GM15510 (cell line): ENCODE measurements around the gene ANKS1B.

Experiments used
- POLR2A ChIP-seq: IDR thresholded peaks from 3 replicates; pipeline ENCODE4 v1.6.1; 2011; ENCODE audit warnings: borderline replicate concordance; ENCODE audit not compliant: insufficient read length; ENCODE audit errors: extremely low read depth

Gene ANKS1B

DNA sequence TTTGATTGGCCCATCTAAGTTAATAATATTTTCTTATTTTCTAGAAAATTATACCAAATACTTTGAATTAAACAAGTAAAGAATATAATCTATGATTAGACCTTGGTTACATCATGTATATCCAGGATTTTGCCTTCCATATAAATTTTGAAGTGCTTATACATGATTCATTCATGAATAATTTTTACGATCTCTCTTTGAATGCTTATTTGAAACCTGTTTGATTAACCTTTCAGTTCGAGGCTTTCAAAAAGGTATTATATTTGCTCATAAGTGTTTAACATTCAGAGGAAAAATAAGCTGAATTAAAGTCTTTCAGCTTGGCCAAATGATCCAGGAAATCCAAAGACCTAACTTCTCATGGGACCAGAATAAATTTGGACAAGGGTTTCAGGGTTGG lies 832.4 kb downstream of the ANKS1B start:
- no peak for TF ChIP-seq POLR2A

DNA sequence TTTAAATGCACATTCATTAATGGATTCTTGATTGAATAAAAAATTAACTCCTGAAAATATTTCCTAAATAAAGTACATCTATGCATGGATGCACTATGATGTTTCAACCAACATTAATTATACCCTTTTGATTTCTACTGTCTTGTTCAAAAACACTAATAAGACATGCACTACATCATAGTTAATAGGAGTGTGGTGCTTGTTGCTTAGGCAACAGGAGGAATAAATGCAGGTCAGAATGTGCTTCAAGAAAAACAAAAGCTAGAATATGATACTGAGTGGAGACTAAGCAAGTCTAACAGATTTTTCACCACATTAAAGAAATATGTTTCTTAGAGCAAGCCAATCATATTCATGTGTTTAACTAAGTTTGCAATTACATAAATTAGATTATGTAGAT lies 833.0 kb downstream of the ANKS1B start:
- no peak for TF ChIP-seq POLR2A

DNA sequence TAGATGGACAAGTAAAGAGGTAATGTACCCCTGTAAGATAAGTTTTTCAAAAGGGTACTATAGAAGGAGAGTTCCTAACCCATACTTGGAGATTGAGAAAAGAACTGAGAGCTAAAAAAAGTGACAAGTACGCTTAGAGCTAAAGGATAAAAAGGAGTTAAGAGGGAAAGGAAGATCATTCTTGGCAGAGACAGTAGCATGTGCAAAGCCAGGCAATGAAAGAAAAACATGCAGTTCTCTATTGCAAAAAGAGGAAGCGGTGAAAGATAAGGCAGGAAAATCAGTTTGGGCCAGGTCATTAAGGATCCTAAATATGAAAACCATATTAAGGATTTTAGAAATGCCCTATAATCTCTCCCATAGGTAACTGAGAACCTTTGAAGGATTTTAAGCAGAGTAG lies 837.6 kb downstream of the ANKS1B start:
- TF ChIP-seq POLR2A: no peak

DNA sequence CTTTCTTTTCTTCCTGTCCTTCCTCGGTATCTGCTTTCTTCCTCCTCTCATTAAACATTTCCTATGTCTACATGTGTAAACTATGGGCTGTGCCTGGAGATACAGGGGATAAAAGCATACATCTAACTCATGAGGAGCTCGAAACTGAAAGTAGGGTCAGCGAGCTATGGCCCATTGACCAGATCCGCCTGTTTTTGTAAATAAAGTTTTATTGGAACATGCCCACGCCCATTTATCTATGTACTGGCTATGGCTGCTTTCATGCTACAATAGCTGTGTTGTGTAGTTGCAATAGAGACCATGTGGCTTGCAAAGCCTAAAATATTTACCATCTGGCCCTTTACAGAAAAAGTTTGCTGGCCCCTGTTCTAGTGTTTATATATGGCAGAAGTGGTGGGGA lies 838.0 kb downstream of the ANKS1B start:
- no peak for TF ChIP-seq POLR2A

DNA sequence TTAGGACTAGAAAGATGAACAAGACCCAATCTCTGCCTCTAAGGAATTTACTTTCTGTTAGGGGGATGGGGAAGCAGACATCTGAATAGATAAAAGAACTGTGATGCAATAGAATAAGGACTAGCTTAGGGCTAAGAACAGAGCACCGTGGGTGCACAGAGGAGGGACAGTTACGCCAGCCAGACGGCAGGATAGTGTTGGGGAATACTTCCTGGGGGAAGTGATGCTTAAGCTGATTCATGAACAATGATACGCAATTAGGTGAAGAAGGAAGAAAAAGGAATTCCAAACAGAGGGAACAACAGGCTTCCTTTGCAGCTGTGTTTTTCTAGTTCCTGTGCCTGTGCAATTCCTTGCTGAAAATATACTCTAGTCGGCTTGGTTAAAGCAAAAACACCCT lies 838.6 kb downstream of the ANKS1B start:
- no peak for TF ChIP-seq POLR2A

DNA sequence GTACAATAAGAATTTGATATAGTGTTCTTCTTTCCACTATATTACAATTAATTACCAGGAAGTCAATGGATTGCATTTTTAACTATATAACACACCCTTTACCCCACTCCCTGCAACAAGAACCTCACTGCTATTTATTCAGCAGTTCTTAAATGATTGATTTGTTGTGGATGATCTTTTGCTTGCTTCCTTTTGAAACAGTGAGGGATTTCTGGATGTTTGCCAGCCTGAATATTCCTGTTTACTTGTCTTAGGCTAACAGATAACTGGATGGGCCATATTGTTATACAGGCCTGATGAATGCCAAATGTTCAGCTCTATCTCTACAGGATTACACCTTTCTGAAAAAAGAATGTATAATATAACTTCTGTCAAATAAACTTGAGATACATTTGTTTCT lies 842.1 kb downstream of the ANKS1B start:
- no peak for TF ChIP-seq POLR2A

DNA sequence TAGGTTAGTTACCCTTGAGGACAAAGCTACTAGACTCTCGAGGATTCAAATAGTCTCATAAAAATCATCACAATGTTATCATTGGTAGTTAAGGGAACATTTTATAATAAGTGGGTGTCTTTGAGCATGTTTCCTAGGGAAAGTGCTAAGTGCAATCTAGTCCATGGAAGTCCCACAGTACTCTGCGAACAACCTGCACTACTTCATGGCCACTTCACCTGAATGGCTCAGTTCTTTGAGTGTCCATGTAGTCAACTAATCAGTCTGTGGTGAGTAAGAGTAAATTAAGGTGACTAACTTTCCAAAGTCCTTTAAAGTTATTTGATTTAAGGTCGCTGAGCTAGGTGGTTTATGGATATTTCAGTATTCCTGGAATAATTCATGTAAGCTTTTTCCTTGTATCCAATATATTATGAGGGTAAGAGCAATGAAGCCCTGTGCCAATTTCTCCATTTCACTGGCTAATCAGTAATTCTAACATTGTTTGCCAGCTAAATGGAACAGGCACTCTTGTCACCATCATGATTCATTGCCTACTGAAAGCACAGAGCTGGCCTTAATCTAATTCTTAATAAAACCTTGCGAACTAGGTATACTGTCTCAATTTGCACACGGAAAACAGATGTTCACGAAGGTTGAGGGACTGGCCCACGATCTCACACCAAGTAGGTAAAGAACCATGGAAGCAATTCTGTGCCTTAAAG lies 844.6 kb downstream of the ANKS1B start:
- no peak for TF ChIP-seq POLR2A

DNA sequence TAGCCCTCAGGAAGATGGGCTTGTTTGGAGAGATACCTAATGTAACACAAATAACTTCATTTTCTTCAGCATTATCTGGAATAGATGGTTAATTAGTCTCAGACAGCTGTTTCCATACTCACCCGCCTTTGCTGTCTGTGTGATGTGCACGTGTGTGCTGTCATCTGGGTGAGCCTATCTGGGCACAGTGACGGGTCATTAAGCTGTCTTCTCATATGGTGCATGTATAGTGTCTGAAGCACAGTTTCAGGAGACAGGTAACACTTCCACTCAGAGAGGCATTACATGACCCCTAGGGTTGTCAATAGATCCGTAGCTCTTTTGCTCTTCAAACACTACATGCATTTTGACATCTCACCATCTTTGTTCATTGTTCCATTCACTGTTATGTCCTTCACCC lies 846.3 kb downstream of the ANKS1B start:
- TF ChIP-seq POLR2A: no peak

DNA sequence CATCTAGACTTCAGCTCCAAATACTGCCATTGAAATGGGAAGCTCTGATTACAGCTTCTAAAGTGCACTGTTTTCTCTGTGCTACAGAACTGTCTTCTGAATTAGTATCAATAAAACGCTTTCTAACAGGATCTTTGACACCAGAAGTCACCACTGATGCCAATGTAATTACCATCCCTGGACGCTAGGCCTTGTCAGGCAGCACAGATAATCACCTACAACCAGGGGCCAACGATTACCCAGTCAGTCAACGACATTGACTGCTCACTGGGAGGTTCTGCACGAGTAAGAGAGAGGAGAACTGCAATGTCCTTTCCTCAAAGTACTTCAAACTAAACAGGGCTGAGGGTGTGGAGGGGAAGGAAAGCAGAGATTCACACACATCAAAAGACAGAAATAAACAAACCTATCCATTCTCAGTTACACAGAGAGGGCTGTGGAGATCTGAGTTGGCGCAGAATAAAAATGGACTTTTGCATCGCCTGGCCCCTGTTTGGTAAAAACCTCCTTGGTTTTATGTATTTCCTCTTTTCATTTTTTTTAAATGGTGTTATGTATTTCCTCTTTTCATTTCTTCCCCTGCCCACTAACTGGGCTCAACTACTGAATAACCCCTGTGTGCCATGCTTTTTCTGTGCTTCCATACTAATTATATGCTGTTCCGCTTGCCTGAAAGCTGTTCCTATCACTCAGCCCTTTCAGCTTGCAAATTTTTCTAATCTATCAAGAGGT lies 847.4 kb downstream of the ANKS1B start:
- no peak for TF ChIP-seq POLR2A

DNA sequence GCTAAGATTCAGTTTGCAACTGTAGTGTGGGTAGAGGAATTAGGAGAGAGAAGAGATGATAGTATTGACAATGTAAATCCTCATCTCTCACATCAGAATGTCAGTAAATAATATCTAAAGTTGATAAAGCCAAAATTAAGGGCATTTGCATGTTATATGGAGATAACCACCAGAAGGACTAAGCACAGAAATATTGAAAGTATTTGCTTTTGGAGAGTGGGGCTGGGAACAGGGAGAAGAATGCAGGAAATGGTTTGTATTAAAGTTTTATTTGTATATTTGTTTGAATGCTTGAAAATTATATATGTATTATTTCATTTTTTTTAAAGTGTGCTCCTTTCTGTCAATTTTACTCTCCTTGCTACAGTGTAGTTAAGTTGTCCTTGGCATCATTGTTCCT lies 848.2 kb downstream of the ANKS1B start:
- TF ChIP-seq POLR2A: no peak

DNA sequence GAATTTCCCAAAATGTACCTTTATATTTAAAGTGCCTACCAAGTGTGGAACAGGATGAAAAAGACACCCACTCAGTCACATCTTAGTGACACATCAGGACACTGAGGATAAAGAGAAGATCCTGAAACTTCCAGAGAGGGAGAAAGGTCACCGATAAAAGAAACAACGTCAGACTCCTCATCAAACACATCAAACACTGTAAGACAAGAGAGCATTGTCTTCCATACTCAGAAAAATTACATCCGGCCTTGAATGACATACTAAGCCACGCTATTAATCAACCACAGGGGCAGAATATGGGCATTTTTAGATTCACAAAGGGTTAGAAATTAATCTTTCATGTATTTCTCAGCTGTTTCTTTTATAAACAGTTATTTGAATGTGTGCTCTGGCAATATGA lies 849.4 kb downstream of the ANKS1B start:
- TF ChIP-seq POLR2A: no peak

DNA sequence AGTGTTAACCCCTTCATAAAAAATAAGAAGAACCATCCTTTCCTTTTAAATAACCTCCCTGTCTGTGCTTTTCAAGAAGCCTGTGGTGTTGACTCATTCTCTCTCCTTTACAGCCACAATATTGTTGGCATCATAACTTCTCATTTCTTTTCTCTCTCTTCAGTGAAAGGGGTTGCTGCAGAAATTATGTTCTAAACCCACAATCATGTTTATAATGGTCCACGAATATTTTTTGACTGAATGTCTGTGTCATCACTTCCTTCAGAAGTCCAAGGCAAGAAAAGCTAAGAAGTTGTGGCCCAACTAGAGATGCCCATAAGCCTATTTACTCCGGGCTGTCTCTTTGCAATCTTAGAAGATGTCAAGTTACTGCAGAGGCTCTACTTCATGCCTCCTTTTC lies 851.3 kb downstream of the ANKS1B start:
- no peak for TF ChIP-seq POLR2A

DNA sequence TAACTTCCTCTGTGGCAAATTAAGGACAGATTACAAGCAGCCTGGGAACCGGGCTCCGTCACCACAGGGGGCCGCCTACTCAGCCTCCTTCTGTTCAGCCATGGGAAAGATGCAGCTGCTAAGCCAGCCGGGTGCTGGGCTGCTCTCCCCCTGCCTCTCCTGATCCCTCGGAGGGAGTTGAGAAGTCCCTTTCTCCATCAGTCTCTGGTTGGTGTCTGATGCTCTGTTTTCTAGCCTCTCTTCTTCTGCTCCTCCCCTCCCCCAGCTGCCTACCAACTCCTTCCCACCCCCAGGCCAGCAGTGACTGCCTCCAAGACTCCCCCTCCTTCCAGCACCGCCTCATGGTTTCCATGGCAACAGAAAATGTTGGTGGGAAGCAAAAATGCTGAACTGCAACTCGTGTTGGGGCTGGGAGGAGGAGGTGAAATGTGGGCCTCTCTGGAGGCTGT lies 853.0 kb downstream of the ANKS1B start:
- TF ChIP-seq POLR2A: no peak

DNA sequence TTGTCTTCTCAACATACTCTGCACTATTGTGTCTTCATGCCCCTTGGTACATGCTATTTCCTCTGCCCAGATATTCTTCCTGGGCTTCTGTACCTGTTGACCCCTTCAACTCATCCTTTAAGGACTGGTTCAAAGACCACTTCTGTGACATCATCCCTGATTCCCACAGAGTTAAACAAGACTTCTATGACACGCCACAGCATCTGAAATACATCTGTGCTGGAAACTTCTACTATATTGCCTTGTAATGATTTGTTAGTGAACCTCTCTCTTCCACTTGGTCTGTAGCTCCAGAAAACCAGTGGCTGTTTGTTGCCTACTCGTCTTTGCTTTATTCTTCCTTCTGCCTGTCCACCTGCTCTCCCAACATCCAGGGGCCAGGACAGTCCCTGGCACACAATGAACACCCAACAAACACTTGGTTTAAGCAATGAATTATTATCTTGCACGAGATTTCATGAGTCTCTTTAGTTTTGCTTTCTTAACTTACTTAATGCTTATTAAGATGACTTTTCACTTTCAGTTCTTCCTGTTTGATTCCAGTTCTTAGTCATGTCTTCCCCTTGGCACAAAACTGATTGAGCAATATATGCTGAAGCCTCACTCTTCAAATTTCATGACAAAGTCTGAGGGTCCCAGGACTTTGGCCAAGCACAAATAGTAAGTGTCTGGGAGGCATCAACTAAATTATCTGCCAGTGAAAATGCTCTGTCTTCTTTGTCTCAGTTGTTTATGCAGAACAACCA lies 853.8 kb downstream of the ANKS1B start:
- no peak for TF ChIP-seq POLR2A

DNA sequence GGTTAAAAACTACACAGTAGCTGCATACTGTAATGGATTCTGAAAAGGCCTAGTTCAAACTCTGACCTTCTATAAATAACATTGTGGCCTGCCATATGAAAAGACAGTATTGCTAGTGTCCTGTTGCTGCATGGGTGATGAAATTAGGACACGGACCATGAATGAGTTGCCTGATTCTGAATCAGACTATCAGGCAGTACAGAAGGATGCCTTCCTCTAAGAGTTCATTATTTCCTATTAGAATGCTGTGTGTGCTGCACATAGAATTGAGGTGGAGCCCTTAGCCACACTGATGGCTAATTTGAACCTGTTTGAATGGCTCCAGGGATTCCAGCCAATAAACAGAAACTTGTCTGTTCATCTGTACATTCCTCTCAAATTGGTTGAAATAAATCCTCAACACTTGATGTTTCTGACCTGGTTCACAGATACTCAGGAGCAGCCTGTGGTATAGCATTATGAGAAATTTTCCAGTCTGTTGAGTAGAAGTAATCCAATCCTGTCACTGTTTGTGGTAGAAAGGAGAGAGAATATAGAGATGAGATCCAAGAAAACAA lies 856.4 kb downstream of the ANKS1B start:
- TF ChIP-seq POLR2A: no peak
